Osteocyte (in vitro differentiated cells): ENCODE data around the gene NEMP1. TPM values are rescaled to one million over a fixed set of nuclear protein-coding genes. Genes with fewer than 3 reads are reported as not detected.

ENCODE experiments used
- DNase-seq: peaks from one replicate; pipeline ENCODE4 v3.0.0; 2021; ENCODE audit warnings: mixed read lengths; ENCODE audit not compliant: unreplicated experiment; ENCODE audit errors: extremely low spot score
- H3K27ac Mint-ChIP-seq: one replicate; pipeline ENCODE4 v1.8.0; 2021; ENCODE audit warnings: mild to moderate bottlenecking, mixed read lengths; ENCODE audit not compliant: unreplicated experiment
- H3K27me3 Mint-ChIP-seq: one replicate; pipeline ENCODE4 v1.8.0; 2021; ENCODE audit warnings: mixed read lengths; ENCODE audit not compliant: unreplicated experiment
- H3K36me3 Mint-ChIP-seq: one replicate; pipeline ENCODE4 v1.8.0; 2021; ENCODE audit warnings: mixed read lengths; ENCODE audit not compliant: unreplicated experiment
- H3K4me1 Mint-ChIP-seq: one replicate; pipeline ENCODE4 v1.8.0; 2021; ENCODE audit warnings: mixed read lengths; ENCODE audit not compliant: unreplicated experiment
- H3K4me3 Mint-ChIP-seq: one replicate; pipeline ENCODE4 v1.8.0; 2021; ENCODE audit warnings: mild to moderate bottlenecking, moderate library complexity, mixed read lengths; ENCODE audit not compliant: unreplicated experiment
- H3K9me3 Mint-ChIP-seq: one replicate; pipeline ENCODE4 v1.8.0; 2021; ENCODE audit warnings: mixed read lengths; ENCODE audit not compliant: unreplicated experiment
- total RNA-seq: library from RNA; stranded (reverse); gene quantifications from 2 replicates; pipeline ENCODE4 v1.2.1, GENCODE V29; 2021
- TF ChIP-seq, protein P1 (sequence below): fragments of 200-600 bp; sonication (generic); IDR thresholded peaks from 2 replicates; pipeline ENCODE4 v1.5.0; 2021; ENCODE audit warnings: antibody characterized with exemption, mild to moderate bottlenecking, moderate library complexity

Gene NEMP1
- total RNA-seq, 1 donor from 2014 or later: 12.1 TPM

DNA sequence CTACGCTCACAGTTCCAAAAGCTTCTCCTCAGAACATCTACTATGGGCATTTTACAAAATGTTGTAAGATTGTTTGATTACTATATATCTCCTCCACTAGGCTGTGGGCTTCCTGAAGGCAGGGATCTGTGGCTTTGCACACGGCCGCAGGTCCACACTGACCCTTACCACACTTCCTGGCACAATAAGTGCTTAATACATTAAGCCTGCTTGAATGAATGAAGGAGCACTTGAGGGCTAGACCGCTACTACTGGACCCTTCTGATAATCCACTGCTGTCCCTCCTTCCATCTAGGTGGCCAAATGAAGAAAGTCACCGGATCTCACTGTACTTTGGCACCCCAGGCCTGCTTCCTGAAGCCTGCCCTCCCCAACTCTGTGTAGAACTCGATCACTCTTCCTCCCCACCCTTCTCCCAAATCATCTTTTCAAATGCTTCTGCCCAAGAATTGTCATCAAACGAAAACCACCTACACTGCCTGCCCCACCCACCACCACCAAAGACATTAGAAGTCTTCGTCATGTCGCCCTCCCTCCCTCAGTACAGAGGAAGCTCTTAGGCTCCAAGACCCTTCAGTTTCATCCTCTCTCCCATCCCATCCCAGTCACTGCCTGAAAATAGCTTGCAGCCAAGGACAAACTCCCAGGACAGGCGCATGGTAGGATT lies 71.6 kb downstream of the NEMP1 start:
- TF ChIP-seq, protein P1, sequence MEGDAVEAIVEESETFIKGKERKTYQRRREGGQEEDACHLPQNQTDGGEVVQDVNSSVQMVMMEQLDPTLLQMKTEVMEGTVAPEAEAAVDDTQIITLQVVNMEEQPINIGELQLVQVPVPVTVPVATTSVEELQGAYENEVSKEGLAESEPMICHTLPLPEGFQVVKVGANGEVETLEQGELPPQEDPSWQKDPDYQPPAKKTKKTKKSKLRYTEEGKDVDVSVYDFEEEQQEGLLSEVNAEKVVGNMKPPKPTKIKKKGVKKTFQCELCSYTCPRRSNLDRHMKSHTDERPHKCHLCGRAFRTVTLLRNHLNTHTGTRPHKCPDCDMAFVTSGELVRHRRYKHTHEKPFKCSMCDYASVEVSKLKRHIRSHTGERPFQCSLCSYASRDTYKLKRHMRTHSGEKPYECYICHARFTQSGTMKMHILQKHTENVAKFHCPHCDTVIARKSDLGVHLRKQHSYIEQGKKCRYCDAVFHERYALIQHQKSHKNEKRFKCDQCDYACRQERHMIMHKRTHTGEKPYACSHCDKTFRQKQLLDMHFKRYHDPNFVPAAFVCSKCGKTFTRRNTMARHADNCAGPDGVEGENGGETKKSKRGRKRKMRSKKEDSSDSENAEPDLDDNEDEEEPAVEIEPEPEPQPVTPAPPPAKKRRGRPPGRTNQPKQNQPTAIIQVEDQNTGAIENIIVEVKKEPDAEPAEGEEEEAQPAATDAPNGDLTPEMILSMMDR: no peak
- H3K4me3 Mint-ChIP-seq: peak overlapping the region; percentile 75
- no peak for DNase-seq
- no peaks in the 10 kb centered on the region for H3K9me3 Mint-ChIP-seq
- no peak overlapping the region for H3K27ac Mint-ChIP-seq
- H3K4me1 Mint-ChIP-seq: peaks cover 22% of the 10 kb centered on the region
- peaks cover 22% of the 10 kb centered on the region for H3K36me3 Mint-ChIP-seq
- peaks cover 2% of the 10 kb centered on the region for H3K27me3 Mint-ChIP-seq

DNA sequence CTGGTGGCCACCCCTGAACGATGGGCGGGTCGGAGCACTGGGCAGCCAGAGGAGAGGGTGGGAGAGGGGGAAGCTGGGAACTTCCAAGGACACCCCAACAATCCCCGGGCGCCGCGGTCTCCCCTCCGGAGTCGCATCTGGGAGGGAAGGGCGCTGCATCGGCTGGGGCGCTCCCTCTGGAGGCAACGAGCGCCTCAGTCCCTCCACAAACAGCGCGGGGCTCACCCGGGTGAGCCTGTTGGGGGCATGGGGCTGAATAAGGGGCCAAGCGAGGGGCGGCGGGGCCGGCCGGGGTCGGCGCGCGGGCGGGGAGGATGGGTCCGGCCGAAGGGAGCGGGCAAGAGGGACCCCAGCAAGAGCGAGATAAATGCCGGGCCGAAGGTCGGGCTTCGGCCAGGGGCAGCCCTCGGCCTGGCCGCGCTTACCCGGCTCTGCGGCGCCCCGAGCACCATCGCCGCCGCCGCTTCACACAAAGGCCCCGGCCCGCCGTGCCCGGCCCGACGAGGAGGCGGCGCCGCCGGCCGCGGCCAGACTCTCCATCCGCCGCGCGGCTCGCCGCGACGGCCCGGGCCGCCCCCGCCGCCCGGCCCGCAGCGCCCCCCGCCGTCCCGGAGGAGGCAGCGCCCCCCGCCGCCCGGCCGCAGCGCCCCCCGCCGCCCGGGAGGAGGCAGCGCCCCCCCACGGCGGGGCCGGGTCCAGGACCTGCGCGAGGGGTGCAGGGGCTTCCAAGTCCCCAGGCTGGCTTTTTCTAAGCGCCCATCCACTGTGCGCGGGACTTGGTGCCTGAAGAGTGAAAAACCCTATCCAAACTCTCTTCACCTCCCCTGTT lies 72.4 kb downstream of the NEMP1 start, which contains the start of gene ZBTB39:
Gene ZBTB39, minus strand, starts transcription at position 567 of the 829 bp plus-strand sequence. CDS start 1,629 bp downstream, outside the sequence.
- H3K27ac Mint-ChIP-seq: peak within 1 kb of the TSS; percentile 67
- peak; percentile 91 for DNase-seq

More for the DNA sequence above, 72.4 kb downstream of the NEMP1 start, which contains the start of gene ZBTB39:
- Mint-ChIP-seq H3K4me1 (peaks cover 22% of the 10 kb centered on the region), H3K4me3 (peak within 1 kb of the TSS; percentile 91), H3K27me3 (no peaks in the 10 kb centered on the region), H3K36me3 (peaks cover 25% of the 10 kb centered on the region), H3K9me3 (no peaks in the 10 kb centered on the region)
- TF ChIP-seq, protein P1: peak; percentile 67

Other genes starting within 250 kb of the NEMP1 start
- not detected in 2 replicates for gene SDR9C7, start 144.4 kb downstream of the NEMP1 start, total RNA-seq
- 0.16 and 0.27 TPM in 2 replicates for gene RDH16, start 121.2 kb downstream of the NEMP1 start, total RNA-seq
- 6.4 and 7.0 TPM in 2 replicates for gene ZBTB39, start 72.2 kb downstream of the NEMP1 start, total RNA-seq
- not detected in 2 replicates for gene TAC3, start 62.3 kb downstream of the NEMP1 start, total RNA-seq
- gene MYO1A, start 28.7 kb downstream of the NEMP1 start, total RNA-seq: not detected in 2 replicates
- gene NAB2, start 10.3 kb upstream of the NEMP1 start, total RNA-seq: 41.9 and 42.8 TPM in 2 replicates
- 154 and 161 TPM in 2 replicates for gene STAT6, start 32.6 kb upstream of the NEMP1 start, total RNA-seq
- gene LRP1, start 49.7 kb upstream of the NEMP1 start, total RNA-seq: 591 and 603 TPM in 2 replicates
- not detected in 2 replicates for gene LRP1-AS, start 68.8 kb upstream of the NEMP1 start, total RNA-seq
- 62.6 and 63.8 TPM in 2 replicates for gene NXPH4, start 138.0 kb upstream of the NEMP1 start, total RNA-seq
- gene SHMT2, start 150.9 kb upstream of the NEMP1 start, total RNA-seq: 263 and 290 TPM in 2 replicates
- gene STAC3, start 172.4 kb upstream of the NEMP1 start, total RNA-seq: 1.8 and 2.4 TPM in 2 replicates